Measurements from ENCODE around the gene SLCO2A1. TPM values are rescaled to one million over a fixed set of nuclear protein-coding genes. Genes with fewer than 3 reads are reported as not detected.

The SLCO2A1 gene
- polyA plus RNA-seq (2011; rRNA removed) (2.6 and 5.4 TPM in 2 replicates), polyA minus RNA-seq (2011; rRNA and poly(A)+ RNA removed) (2.9 and 4.2 TPM in 2 replicates)

DNA sequence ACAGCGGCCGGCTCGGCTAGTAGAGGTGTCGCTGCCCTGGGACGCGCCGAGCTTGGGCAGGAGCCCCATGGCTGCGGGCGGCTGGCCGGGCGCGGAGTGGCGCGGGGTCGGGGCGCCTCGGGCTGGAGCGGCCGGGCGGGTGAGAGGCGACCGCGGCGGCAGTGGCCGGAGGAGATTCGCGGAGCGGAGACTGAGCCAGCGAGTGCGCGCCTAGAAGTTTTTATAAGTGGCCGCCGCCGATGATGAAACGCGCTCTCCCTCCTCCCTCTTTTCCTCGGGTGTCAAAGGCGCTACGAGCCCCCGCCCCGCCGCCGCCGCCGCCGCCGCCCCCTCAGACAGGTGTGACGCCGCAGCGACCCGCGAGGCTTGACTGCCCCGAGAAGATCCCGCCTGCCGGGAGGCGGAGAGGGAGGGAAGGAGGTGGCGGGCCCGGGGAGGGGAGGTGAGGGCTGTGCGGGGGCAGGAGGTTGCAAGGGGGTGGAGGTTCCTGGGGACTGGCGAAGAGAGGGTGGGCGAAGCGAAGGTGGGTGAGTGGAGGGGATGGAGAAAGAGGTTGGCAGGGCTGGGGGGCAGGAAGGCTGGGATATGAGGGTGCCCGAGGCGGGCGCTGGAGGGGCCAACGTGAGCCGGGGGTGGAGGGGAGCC, at the start of gene SLCO2A1:
Gene SLCO2A1 (minus strand): TSS at position 192 of the 645 bp plus-strand sequence. CDS start 123 bp downstream, at position 69.
- no peaks in the 10 kb centered on the region for H3K36me3 ChIP-seq (ENCODE audit: control insufficient read depth, insufficient read depth, low read length)
- H3K27me3 ChIP-seq (ENCODE audit: control insufficient read depth, insufficient read depth, low read length), result peaks cover 6% of the 10 kb centered on the region
- ChIA-PET POLR2A (no interaction called here), CTCF (no interaction called here)
- TF ChIP-seq, protein P1, sequence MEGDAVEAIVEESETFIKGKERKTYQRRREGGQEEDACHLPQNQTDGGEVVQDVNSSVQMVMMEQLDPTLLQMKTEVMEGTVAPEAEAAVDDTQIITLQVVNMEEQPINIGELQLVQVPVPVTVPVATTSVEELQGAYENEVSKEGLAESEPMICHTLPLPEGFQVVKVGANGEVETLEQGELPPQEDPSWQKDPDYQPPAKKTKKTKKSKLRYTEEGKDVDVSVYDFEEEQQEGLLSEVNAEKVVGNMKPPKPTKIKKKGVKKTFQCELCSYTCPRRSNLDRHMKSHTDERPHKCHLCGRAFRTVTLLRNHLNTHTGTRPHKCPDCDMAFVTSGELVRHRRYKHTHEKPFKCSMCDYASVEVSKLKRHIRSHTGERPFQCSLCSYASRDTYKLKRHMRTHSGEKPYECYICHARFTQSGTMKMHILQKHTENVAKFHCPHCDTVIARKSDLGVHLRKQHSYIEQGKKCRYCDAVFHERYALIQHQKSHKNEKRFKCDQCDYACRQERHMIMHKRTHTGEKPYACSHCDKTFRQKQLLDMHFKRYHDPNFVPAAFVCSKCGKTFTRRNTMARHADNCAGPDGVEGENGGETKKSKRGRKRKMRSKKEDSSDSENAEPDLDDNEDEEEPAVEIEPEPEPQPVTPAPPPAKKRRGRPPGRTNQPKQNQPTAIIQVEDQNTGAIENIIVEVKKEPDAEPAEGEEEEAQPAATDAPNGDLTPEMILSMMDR (IDR thresholded peaks at IDR 0.05; ENCODE audit: insufficient read depth, low read depth, low read length), result no peak
- no peak for DNase-seq (ENCODE audit: low read depth)
- H3K4me3 ChIP-seq (ENCODE audit: low read depth, low read length), result peak within 1 kb of the TSS; percentile 60

DNA sequence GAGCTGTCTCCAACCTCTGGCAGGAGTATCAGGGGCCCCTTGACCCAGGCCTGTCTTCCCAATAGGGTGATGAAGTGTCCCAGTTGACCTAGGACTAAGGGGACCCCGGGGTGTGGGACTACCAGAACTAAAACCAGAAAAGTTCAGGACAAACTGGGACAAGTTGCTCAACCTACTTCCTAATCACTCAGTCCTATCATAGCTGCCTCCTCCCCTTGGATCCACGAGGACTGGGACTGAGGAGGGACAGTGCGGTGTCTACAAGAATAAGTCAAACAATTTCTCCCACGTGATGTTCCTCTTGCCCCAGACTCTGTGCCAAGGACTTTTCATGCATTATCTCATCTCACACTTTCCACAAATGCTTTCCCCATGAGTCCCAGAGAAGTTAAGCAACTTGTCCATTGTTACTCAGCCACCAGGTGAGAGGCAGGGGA, 49.4 kb upstream of the SLCO2A1 start:
- ChIA-PET CTCF (no interaction called here), POLR2A (no interaction called here)
- no peaks in the 10 kb centered on the region for H3K27me3 ChIP-seq (ENCODE audit: control insufficient read depth, insufficient read depth, low read length)
- H3K4me3 ChIP-seq (ENCODE audit: low read depth, low read length), result no peak overlapping the region
- DNase-seq (ENCODE audit: low read depth), result no peak
- TF ChIP-seq, protein P1 (IDR thresholded peaks at IDR 0.05; ENCODE audit: insufficient read depth, low read depth, low read length), result no peak
- H3K36me3 ChIP-seq (ENCODE audit: control insufficient read depth, insufficient read depth, low read length), result no peaks in the 10 kb centered on the region

DNA sequence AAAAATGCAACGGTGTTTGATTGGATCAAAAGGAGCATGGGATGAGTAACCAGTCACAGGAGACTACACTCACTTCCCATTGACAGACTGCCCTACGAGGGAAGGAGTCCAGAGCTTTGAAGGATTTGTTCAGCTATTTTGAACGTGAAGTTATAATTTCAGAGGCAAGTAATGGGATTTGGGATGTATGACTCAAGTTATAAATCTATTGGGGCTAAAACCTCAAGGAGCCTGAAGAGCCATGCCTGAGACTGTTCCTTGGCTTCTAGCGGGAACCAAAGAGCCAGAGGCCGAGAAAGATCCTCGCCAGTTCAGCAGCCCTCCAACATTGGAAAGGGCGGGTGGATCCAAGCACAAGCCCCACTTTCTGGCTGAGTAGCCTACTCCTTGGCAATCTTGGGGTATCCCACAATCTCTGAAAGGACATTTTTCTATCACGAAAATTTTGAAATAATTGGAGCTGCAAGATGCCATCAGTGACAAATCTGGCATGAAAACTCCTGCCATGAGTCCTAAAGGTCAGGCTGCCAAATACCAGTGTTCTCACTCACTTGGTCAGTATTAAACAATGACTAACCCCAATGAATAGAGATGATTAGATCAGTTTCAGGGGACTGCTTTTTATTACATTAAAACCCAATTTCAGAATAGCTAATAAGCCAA, 48.6 kb upstream of the SLCO2A1 start:
- TF ChIP-seq, protein P1 (IDR thresholded peaks at IDR 0.05; ENCODE audit: insufficient read depth, low read depth, low read length), result no peak
- no peak for DNase-seq (ENCODE audit: low read depth)
- POLR2A ChIA-PET, result no interaction called here
- no peaks in the 10 kb centered on the region for H3K27me3 ChIP-seq (ENCODE audit: control insufficient read depth, insufficient read depth, low read length)
- no peaks in the 10 kb centered on the region for H3K36me3 ChIP-seq (ENCODE audit: control insufficient read depth, insufficient read depth, low read length)
- H3K4me3 ChIP-seq (ENCODE audit: low read depth, low read length), result no peak overlapping the region
- CTCF ChIA-PET, result no interaction called here

DNA sequence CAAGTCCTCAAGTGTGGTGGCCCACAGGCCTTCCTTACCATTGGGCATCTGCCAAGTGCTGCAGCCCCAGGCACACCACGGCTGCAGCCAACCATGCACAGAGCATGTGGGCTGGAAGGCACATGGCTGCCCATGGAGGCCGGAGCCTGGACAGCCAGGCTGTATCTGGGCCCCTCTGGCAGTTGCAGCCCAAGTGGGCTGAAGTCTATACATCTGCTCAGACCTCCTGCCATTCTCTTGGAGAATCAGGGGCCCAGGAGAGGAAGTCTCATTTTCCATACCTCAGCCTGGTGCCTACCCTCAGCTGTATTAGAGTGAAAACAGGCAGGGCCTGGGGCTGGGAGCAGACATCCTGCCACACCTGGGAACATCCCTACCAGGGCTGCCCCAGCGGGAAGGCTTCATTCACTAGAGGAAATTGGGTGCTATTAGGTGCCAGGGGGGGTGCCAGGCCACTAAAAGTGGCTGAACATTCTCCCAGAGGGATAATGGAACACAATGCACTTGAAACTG, 48.0 kb upstream of the SLCO2A1 start:
- H3K4me3 ChIP-seq (ENCODE audit: low read depth, low read length), result no peak overlapping the region
- POLR2A ChIA-PET, result no interaction called here
- H3K36me3 ChIP-seq (ENCODE audit: control insufficient read depth, insufficient read depth, low read length), result no peaks in the 10 kb centered on the region
- CTCF ChIA-PET, result no interaction called here
- TF ChIP-seq, protein P1 (IDR thresholded peaks at IDR 0.05; ENCODE audit: insufficient read depth, low read depth, low read length), result no peak
- DNase-seq (ENCODE audit: low read depth), result no peak
- H3K27me3 ChIP-seq (ENCODE audit: control insufficient read depth, insufficient read depth, low read length), result no peaks in the 10 kb centered on the region

DNA sequence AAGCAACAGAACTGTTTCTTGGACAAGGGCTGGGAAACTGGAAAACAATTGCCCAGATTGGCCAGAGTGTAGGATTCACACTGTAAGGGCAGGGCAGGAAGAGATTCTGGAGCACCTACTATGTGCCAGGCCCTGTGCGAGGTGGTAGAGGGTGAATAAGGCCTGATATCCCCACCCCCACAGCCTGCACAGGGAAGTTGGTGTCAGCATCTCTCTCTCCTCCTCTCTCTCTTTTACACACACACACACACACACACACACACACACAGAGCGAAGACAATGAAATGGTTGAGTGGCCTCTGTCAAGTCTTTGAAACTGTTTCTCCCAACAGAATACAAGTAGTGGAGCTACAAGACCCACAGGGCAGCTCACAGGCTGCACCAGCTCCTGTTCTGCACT, 47.1 kb upstream of the SLCO2A1 start:
- TF ChIP-seq, protein P1 (IDR thresholded peaks at IDR 0.05; ENCODE audit: insufficient read depth, low read depth, low read length), result no peak
- ChIA-PET CTCF (no interaction called here), POLR2A (no interaction called here)
- DNase-seq (ENCODE audit: low read depth), result no peak
- no peak overlapping the region for H3K4me3 ChIP-seq (ENCODE audit: low read depth, low read length)
- no peaks in the 10 kb centered on the region for H3K27me3 ChIP-seq (ENCODE audit: control insufficient read depth, insufficient read depth, low read length)
- H3K36me3 ChIP-seq (ENCODE audit: control insufficient read depth, insufficient read depth, low read length), result no peaks in the 10 kb centered on the region
